AG04450 (cell line): ENCODE data around the gene DNPEP. TPM values are rescaled to one million over a fixed set of nuclear protein-coding genes. Genes with fewer than 3 reads are reported as not detected.
A peak's percentile ranks its signal among the peaks of the same experiment; 100 is the strongest.

Experiments
- CTCF ChIA-PET: fragments of 300-600, 350-600 bp; formaldehyde crosslinking; extraction: SDS; loops from one replicate; lab custom pipeline; 2022; ENCODE audit warnings: antibody characterized with exemption, inconsistent platforms; lab: Charles Lee
- POLR2A ChIA-PET: fragments of 350-600 bp; formaldehyde crosslinking; extraction: SDS; loops from one replicate; lab custom pipeline; 2021; ENCODE audit warnings: antibody characterized with exemption, inconsistent platforms; lab: Yijun Ruan, JAX
- DNase-seq: peaks from one replicate; pipeline ENCODE4 v3.0.0-alpha.2; 2011; ENCODE audit warnings: low read depth, low spot score
- H3K27ac ChIP-seq: one replicate; pipeline ENCODE4 v1.5.1; 2012; ENCODE audit warnings: low read depth, low read length, control low read depth
- H3K27me3 ChIP-seq: one replicate; pipeline ENCODE4 v1.6.0; 2012; ENCODE audit warnings: low read length; ENCODE audit not compliant: control insufficient read depth, insufficient read depth
- H3K4me3 ChIP-seq: 2 replicates; pipeline ENCODE4 v1.5.1; 2011; ENCODE audit warnings: mild to moderate bottlenecking, low read depth, low read length, control low read depth
- H3K9me3 ChIP-seq: 2 replicates; pipeline ENCODE4 v1.5.1; 2012; ENCODE audit warnings: low read length; ENCODE audit not compliant: control insufficient read depth, insufficient read depth
- CTCF ChIP-seq: IDR thresholded peaks from 2 replicates; pipeline ENCODE4 v1.5.1; 2011; ENCODE audit warnings: low read depth, low read length, control low read depth, inconsistent platforms
- polyA plus RNA-seq: library from polyadenylated mRNA; depleted of rRNA; stranded (reverse); fragments of >200 nt; gene quantifications from 2 replicates; pipeline ENCODE4 v1.2.3, GENCODE V29; 2011

DNPEP gene
- polyA plus RNA-seq, 1 experiment, result 41.5 TPM

GRCh38 chr2:219425238-219426067 lies 37.7 kb upstream of the DNPEP start:
- no peak for DNase-seq
- Histone ChIP-seq H3K27me3 (no peaks in the 10 kb centered on the region), H3K27ac (no peak overlapping the region), H3K9me3 (no peaks in the 10 kb centered on the region; the same call in 1 of the 2 replicates), H3K4me3 (no peak overlapping the region)
- ChIA-PET CTCF (interaction anchor here (1.4 kb wide), 2 partner anchors 23 to 34 kb away, joined by 4 to 5 read pairs; no protein-coding TSS in a partner anchor), POLR2A (interaction anchor here (0.7 kb wide), 1 partner anchor 28 kb away, joined by 4 read pairs; no protein-coding TSS in a partner anchor)
- TF ChIP-seq CTCF, result no peak

GRCh38 chr2:219423652-219424377 lies 36.1 kb upstream of the DNPEP start:
- DNase-seq, result no peak
- ChIA-PET POLR2A (no interaction called here), CTCF (interaction anchor here (0.9 to 1.6 kb wide), 5 partner anchors 21 to 107 kb away, joined by 3 to 7 read pairs (median 5); no protein-coding TSS in a partner anchor)
- H3K9me3 ChIP-seq, result peaks cover 2% of the 10 kb centered on the region; the same call in 1 of the 2 replicates
- peak overlapping the region; percentile 52 for H3K27ac ChIP-seq
- H3K4me3 ChIP-seq, result no peak overlapping the region
- TF ChIP-seq CTCF, result no peak
- H3K27me3 ChIP-seq, result no peaks in the 10 kb centered on the region

DNA sequence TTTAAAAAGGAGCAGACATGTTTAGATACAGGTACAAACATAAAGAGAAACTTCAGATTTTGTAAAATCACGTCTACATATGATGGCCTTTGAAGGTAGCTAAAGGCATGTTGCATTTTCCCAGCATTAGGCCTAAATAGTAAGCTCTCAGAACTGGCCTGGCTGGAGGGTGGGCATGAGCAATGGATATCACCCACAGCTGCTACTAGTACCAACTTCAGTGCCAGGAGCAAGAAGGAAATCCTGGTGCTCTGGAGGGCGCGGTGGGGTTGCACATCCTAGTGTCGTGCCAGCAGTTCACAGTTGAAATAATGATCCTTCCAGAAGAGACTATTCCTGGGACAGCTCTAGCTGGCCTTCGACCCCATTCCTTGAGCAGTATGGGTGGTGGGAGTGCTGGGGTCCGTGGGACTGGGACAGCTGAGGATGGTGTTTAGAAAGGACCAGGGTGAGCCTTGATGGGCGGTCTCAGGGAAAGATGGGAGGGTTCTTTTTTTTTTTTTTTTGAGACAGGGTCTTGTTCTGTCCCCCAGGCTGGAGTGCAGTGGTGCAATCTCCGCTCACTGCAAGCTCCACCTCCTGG lies 35.3 kb upstream of the DNPEP start:
- H3K4me3 ChIP-seq, result no peak overlapping the region
- H3K27me3 ChIP-seq, result no peaks in the 10 kb centered on the region
- POLR2A ChIA-PET, result no interaction called here
- no peak for TF ChIP-seq CTCF
- DNase-seq, result no peak
- CTCF ChIA-PET, result interaction anchor here (0.7 to 1.6 kb wide), 2 partner anchors 53 to 97 kb away, joined by 5 to 7 read pairs; no protein-coding TSS in a partner anchor
- H3K9me3 ChIP-seq, result peaks cover 4% of the 10 kb centered on the region; the same call in 1 of the 2 replicates
- no peak overlapping the region for H3K27ac ChIP-seq

DNA sequence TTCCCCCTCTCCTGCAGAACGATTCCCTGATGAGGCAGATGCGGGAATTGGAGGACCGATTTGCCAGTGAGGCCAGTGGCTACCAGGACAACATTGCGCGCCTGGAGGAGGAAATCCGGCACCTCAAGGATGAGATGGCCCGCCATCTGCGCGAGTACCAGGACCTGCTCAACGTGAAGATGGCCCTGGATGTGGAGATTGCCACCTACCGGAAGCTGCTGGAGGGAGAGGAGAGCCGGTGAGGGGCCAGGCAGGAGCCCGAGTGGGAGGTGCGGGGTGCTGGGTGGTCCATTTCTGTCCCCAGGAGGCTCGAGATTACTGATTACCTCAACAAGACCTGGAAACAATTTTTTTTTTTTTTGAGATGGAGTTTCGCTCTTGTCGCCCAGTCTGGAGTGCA lies 33.6 kb upstream of the DNPEP start:
- H3K27ac ChIP-seq, result no peak overlapping the region
- ChIA-PET CTCF (no interaction called here), POLR2A (no interaction called here)
- peaks cover 4% of the 10 kb centered on the region; the same call in 1 of the 2 replicates for H3K9me3 ChIP-seq
- no peak for DNase-seq
- H3K4me3 ChIP-seq, result no peak overlapping the region
- no peak for TF ChIP-seq CTCF
- H3K27me3 ChIP-seq, result no peaks in the 10 kb centered on the region
